CD4-positive, alpha-beta T cell treated with Interleukin-6 at 100 ng/mL for 8 hours (primary cell): ENCODE measurements around the gene STPG4.

Experiments used
- DNase-seq: peaks from one replicate; pipeline ENCODE4 v3.0.0-alpha.2; 2020; ENCODE audit warnings: mixed read lengths, low spot score

STPG4 gene

GRCh38 chr2:47052847-47053246, 102.3 kb downstream of the STPG4 start:
- no peak for DNase-seq

GRCh38 chr2:47051562-47051961, 103.5 kb downstream of the STPG4 start:
- no peak for DNase-seq

GRCh38 chr2:47050762-47051161, 104.3 kb downstream of the STPG4 start:
- no peak for DNase-seq

DNA sequence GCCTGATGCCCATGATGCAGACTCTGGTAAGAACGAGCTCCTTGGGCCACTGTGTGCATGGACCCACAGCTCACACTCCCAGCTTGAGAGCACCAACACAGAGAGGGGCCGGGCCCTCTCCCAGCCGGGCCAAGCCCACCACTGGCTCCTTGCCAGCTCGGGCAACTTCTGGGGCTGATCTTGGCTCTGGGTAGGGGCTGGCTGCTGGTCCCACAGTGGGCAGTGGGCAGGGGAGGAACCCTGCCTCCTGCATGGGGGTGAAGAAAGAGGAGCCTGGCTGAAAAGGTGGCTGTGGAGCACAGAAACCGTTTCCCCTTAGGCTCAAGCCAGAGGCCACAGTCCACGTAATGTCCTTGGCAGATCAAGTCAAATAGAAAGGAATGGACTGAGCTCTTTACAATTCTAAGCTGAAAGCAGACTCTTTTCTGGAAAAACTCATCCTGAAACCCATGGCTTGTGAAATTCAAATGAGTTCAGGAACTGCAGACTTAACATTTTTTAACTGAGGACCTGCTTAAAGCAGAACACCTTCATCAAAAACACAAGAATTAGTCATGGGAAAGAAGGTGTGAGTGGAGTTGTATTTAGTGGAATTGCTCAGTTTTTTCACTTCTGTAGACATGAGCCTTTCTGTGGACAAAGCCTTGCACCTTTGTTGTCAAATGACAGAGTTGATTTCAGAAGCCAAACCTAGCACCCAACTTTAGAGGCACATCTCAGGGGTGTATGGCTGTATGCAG, 104.9 kb downstream of the STPG4 start:
- DNase-seq = no peak

- DNase-seq = no peak
Observed at GRCh38 chr2:47049502-47049901, 105.6 kb downstream of the STPG4 start.

GRCh38 chr2:47048801-47049480, 106.2 kb downstream of the STPG4 start:
- DNase-seq = no peak

DNA sequence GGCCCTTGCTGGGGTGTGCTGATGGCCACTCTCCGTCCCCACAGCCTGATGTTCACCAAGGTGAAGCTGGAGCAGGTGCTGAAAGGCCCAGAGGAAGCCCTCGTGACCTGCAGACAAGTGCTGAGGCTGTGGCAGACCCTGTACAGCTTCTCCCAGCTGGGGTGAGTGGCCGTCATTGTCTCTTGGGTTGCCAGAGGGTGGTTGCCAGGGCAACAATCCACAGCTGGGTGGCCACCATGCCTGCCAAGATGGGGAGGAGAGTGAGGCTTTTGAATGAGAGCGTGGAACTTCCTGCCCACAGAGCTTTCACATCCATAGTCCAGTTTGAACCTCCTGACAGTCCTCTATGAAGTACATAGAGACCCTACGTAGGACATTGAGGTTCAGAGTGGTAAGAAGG, 108.8 kb downstream of the STPG4 start:
- DNase-seq = no peak

GRCh38 chr2:47043891-47044239, 111.2 kb downstream of the STPG4 start:
- DNase-seq = no peak

DNA sequence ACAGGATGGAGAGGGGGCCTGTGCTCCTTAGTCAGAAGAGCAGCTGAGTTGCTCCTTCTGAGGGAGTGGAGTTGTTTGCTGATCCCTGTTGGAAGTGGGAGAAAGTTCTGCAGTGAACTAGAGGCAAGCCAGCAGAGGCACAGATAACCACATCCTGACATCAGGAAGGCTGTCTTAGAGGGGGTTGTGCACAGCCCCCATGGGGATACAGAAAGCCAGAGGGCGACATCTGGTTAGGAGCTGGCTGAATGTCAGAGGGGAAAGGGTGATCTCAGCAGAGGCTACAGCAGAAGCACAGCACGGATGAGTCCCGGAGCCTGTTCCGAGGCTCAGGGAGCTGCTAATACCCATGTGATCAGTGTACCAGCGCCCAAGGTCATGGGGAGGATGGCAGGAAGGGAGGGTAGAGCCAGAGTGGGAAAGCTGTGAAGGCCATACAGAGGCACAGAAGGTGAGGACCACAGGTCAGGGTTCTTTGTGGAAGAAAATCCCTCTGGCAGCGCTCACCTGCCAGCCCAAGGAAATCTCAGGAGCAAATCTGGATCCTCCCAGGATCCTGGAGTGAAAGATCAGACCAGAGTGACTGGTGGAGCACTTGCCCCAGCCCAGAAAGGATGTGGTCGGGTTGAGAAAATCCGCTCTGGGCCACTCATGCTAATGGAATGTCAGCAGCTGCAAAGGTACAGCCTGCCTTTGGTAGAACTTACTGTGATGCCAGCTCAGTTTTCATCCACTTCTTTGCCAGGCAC, 111.8 kb downstream of the STPG4 start:
- no peak for DNase-seq

DNA sequence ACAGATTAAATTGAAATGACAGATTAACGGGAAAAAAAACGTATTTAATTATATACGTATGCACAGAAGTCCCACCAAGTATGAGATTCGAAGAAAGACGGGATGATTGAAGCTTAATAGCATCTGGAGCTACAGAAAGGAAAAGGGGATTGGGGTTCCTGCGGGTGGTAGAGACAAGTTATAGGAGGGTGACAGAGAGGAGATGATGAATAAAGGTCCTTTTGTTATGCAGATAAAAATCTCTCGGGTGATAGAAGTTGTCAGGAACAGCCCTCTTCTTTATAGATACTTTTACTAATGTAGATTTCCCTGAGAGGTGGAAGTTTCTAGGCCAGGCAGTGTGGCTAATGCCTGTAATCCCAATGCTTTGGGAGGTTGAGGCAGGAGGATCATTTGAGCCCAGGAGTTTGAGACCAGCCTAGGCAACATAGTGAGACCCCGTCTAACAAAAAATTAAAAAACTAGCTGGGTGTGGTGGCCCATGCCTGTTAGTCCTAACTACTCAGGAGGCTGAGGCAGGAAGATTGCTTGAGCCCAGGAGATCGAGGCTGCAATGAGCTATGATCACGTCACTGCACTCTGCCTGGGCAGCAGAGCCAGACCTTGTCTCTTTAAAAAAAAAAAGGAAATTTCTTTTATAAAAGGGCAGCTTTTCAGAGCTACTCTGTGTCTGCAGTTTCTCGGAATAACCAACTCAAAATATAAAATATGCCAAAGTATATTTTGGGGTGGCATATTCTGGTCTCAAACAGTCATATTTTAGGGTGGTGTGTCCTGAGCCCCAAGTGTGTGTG, 113.0 kb downstream of the STPG4 start:
- DNase-seq = no peak

GRCh38 chr2:47041063-47041462, 114.0 kb downstream of the STPG4 start:
- DNase-seq = no peak

DNA sequence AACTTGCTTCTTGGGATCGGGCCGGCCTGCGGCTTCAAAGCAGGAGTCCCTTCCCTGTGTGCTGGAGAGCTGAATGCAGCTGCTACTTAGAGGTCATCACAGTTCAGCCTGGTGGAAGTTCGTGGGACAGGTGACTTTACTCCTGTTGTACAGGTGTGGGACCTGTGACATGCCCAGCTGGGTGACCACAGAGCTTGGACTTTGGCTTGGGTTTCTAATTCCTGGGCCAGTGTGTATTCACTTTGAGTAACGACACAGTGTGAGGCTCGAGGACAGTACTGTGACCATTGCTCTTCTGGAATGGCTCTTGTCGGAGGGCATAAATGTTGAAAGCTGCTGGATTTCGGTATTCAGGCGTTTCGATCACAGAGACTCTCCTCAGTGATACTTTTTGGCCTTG, 114.5 kb downstream of the STPG4 start:
- no peak for DNase-seq

DNA sequence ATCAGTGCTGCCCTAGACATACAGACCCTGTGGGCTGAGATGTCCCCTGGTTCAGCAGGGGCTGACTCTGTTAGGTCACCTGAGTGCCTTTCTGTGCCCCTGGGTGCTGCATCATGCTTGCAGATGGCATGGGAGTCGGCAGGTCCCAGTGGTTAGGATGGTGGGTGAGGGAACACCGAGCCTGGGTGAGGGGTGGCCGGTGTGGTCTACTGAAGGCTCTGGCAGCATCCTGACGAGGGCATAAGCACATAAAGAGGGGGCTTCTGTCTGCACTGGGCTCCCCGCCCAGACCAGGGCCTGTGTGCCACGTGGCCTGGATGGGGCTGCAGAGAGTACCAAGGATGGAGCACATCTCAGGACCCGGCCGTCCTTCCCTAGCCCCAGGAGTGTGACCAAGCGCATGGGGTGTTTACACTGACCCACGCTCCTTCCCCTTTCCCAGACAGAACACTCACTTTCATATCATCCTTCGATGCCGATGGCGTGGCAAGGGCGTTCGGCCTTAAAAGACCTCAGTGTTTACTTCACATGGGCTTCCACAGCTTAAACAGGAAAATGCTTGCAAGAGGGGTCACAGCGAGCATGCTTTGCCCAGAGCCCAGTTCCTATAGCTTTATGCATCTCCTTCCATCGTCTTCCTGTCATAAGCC, 115.1 kb downstream of the STPG4 start:
- DNase-seq = no peak

GRCh38 chr2:47039489-47039870, 115.6 kb downstream of the STPG4 start:
- no peak for DNase-seq

- DNase-seq = no peak
Observed at GRCh38 chr2:47038656-47039488, 116.2 kb downstream of the STPG4 start.

- no peak for DNase-seq
Observed at GRCh38 chr2:47037678-47038077, 117.4 kb downstream of the STPG4 start.
